ENCODE data around the gene SGPL1. TPM values are rescaled to one million over a fixed set of nuclear protein-coding genes. Genes with fewer than 3 reads are reported as not detected.
A peak's percentile ranks its signal among the peaks of the same experiment; 100 is the strongest.
"Not testable (repeated sequence)": the region's sequence is repeated elsewhere in the genome, so short reads cannot be mapped to it uniquely, and the experiment has no call there.

The SGPL1 gene
- total RNA-seq, 1 donor from 2014 or later = 13.1 TPM

DNA sequence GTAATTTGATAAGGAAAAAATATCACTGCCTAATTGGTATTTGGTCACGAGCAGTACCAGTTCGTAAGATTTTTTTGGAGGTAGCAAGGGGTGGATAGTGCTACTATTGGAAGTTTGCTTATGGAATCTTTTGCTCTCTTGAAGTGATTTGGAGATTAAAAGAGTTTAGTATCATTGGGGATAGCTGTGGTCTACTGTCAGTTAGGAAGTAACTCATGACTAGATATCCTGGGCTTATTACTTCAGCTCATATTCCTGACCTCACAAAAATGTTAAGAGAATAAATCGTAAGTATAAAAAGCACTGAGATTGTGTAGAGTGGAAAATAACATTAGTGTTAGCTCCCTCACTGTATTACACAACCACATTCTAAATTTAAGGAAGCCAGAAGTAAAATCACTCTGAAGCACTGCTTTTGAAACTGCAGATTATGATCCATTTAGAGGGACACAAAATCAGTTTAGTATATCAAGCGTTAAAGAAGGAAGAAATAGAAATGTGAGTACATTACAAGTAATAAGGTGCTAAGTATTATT lies 22.6 kb downstream of the SGPL1 start:
- DNase-seq (ENCODE audit: low read depth, low spot score) = no peak

DNA sequence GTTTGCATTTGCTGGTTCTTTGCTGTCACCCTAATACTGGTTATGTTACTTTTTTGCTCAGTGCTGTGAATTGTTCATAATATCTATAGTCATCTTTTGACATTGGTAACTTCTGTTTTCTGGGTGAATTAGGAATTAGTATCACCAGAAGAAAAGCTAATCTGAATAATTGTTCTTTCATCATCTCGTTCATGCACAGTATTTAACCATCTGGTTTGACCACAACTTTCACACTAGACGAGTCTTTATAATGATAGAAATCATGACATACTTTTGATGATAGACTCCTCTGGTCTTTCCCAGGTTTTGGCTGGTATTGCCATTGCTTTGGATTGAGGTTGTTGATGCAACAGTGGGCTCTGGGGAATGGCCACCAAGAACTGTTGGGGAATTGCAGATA lies 25.1 kb downstream of the SGPL1 start:
- no peak for DNase-seq (ENCODE audit: low read depth, low spot score)

- no peak for DNase-seq (ENCODE audit: low read depth, low spot score)
Observed at GRCh38 chr10:70843333-70843732, 27.6 kb downstream of the SGPL1 start.

- DNase-seq (ENCODE audit: low read depth, low spot score) = no peak
Observed at GRCh38 chr10:70843776-70844489, 28.2 kb downstream of the SGPL1 start.

DNA sequence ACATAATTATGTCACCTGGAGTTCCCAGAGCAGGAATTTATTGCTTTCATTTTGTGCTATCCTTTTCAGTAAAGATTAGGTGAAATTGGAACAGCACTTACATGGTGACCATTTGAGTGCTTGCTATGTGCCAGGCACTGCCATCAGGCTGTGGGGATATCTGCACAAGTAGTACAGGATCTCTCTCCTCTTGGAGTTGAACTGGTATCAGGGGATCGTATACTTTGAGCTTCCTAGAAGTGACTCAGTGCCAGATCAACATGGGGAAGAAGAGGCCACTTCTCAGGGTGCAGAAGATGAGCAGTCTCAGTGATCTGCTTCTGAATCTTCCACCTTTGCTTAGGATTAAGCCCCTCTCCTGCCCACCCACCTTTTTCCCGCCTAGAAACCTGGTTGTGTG lies 29.5 kb downstream of the SGPL1 start:
- no peak for DNase-seq (ENCODE audit: low read depth, low spot score)

DNA sequence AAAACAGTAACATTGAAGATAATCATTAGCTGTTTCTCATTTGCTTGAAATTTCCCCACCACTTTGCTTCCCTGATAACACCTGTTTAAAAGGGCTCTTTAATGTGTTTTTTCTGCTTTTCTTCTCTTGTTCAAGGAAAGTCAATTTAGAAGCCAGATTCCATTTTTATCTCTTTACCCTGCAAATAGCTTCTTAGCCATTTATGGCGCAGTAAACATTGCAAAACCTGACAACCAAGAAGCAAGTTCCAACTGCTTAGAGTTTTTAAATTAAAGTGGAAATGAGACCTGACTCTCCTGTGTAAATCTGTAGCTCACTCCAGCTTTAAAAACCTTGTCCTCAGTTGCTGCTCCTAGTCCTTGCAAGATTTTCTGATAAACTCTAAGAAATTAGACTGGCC lies 30.1 kb downstream of the SGPL1 start:
- no peak for DNase-seq (ENCODE audit: low read depth, low spot score)

DNA sequence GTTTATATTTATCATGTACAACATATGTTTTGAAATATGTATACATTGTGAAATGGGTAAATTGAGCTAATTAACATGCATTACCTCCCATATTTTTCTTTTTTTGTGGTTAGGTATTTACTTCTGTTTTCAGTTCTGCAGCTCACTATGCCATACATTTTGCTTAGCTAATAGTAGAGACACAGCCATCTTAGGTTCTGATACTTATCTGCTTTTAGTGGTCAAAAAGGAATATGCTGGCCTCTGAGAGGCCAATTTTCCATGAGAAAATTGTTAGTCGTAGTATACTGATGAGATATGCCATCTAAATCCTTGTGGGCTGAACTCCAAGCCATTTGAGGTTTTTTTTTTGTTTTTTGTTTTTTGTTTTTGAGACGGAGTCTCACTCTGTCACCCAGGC lies 31.0 kb downstream of the SGPL1 start:
- DNase-seq (ENCODE audit: low read depth, low spot score) = no peak

- DNase-seq (ENCODE audit: low read depth, low spot score) = no peak
Observed at GRCh38 chr10:70847659-70848360, 32.1 kb downstream of the SGPL1 start.

DNA sequence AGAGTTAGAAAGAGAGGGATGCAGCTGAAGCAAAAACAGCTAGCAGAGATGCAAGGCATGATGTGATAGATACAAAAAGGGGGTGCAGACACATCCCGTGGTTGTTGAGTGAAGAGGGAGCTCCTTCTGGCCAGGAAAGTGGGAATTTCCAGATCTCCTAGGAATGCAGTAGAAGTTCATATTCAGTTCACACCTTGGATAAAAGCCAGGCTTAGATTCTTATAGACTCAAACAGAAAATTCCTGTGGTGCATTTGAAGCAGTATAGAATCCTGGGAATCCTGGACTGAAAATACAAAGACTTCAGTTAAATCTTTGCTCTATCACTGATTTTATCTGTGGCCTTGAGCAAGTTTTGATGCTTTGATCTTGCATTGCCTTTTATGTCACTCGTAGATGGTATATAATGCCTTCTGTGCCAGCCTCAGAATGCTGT lies 33.9 kb downstream of the SGPL1 start:
- peak; percentile 19 for DNase-seq (ENCODE audit: low read depth, low spot score)

GRCh38 chr10:70850097-70850496 lies 34.3 kb downstream of the SGPL1 start:
- no peak for DNase-seq (ENCODE audit: low read depth, low spot score)

GRCh38 chr10:70851597-70852475 lies 36.1 kb downstream of the SGPL1 start:
- DNase-seq (ENCODE audit: low read depth, low spot score) = no peak

DNA sequence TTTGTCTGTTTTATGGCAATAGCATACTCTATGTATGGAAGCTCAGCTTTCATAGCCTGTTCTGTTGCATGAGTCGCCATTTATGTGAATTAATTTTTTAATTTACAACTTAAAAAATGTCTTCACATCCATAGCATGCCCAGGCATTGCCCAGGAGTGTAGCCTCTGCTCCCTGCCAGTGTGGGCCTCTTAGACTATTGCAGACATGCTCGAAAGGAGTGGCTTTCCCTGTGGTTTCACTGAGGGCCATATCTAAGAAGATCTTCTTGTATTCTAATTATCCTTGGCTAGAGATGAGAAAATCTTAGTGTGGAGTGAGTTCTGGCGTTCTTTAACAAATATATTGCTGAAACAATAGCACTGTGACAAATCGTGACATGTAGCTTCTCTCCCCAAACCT lies 37.3 kb downstream of the SGPL1 start:
- no peak for DNase-seq (ENCODE audit: low read depth, low spot score)

DNA sequence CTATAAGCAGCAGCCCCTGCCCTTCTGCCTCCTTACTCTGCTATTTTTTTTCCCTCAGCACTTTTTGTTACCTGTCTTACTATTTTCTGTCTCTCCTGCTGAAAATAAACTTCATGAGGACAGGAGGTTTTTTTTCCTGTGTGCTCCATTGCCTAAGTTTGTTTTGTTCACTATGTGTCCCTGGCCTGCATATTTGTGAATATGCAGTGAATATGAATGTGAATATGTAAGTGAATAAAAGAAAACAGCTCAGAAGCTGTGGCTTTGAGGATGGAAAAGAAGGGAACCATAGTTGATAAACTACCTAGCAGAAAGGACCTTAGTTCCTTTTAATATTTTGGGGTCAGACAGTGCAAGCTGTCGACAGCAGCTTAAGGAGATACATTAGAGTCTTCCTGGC lies 37.7 kb downstream of the SGPL1 start:
- DNase-seq (ENCODE audit: low read depth, low spot score) = no peak

- no peak for DNase-seq (ENCODE audit: low read depth, low spot score)
Observed at GRCh38 chr10:70856454-70856853, 40.7 kb downstream of the SGPL1 start.

GRCh38 chr10:70858759-70859158 lies 43.0 kb downstream of the SGPL1 start:
- DNase-seq (ENCODE audit: low read depth, low spot score) = no peak

GRCh38 chr10:70861495-70862197 lies 45.9 kb downstream of the SGPL1 start:
- not testable (repeated sequence) for DNase-seq (ENCODE audit: low read depth, low spot score)

- no peak for DNase-seq (ENCODE audit: low read depth, low spot score)
Observed at GRCh38 chr10:70863470-70864160, 47.9 kb downstream of the SGPL1 start.

- no peak for DNase-seq (ENCODE audit: low read depth, low spot score)
Observed at GRCh38 chr10:70864935-70865334, 49.2 kb downstream of the SGPL1 start.

- no peak for DNase-seq (ENCODE audit: low read depth, low spot score)
Observed at GRCh38 chr10:70866424-70866823, 50.7 kb downstream of the SGPL1 start.

DNA sequence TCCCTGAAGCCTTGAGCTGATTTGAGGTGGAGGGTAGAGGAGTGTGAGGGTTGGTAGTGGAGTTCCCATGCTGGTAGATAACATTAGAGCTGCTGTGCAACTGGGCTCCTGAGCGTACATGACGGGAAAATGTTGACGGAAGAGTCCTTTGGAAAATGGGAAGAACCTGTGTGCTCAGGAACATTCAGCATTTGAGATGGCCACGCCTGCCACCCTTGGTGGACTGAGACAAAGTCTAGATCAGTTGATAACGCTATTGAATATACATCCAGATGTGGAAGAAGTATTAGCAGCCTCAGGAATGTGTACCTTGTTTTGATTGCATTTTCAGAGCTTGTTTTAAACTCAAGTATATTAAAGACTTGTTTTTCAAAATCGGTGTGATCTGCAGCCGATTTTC lies 56.5 kb downstream of the SGPL1 start:
- DNase-seq (ENCODE audit: low read depth, low spot score) = no peak

GRCh38 chr10:70874061-70874460 lies 58.3 kb downstream of the SGPL1 start:
- DNase-seq (ENCODE audit: low read depth, low spot score) = no peak
